Posterior cingulate gyrus (tissue), 11 donors: Measurements from ENCODE around the gene CCDC82.
"Not testable (repeated sequence)": the region's sequence is repeated elsewhere in the genome, so short reads cannot be mapped to it uniquely, and the experiment has no call there.

Source experiments
- DNase-seq, 10 donors: peaks; one replicate each; pipeline versions ENCODE4 v3.0.0 to v3.0.0-alpha.2; 2020 to 2021; ENCODE audit warnings: mixed read lengths in 3 of 10
- intact Hi-C: fragments of 100-400 bp; cut with DNase I; formaldehyde crosslinking; loops from one replicate; pipeline ENCODE4 v1.15.1; 2023

The CCDC82 gene

DNA sequence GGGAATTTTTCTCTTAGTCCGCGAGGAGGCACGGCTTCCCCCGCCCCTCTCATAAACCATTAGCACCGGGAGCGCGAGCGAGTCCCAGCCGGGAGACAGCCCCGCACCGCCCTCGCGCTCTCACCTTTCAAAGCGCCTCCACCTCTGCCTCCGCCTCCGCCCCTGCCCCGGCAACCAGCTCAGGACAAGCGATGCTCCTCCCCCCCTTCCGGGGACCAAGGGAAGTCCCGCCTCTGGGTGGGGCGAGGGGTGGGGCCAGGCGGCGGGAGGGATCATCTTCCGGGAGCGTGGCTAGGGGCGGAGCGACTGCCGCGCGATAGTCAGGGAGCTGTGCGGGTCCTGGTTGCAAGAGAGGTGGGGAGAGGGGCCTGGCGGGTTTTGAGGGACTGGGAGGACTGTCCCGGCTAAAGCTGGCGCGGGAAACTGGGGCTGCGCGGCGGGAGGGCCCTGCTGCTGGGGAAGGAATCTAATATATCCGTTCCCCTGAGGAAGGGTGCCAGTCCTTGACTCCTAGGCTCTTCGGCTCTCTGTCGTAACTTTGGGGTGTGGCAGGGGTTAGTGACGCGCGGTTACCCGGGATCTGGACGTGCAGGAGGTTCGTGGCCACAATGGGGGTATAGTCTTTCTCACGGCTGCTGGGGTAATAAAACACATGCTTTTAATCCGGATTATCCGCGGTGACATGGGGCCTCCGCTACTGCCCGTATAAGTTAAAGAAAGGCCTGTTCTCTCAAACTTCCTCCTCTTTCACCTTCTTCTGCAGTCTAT, at the start of gene CCDC82, which contains the start of gene JRKL:
TSS of gene CCDC82 (minus strand) at position 193 of the 768 bp plus-strand sequence. CDS start 5,165 bp downstream, outside the sequence.
TSS of gene JRKL (plus strand) at position 294 of the 768 bp plus-strand sequence. CDS start 637 bp downstream, outside the sequence.
- peak; percentile 91 to 99 (median 97) for DNase-seq
- intact Hi-C loops: loop anchor here (5.0 to 10.0 kb wide), 3 partner anchors 465 to 598 kb away; partner anchors contain the start of genes CEP57 and MTMR2

GRCh38 chr11:96432654-96433053, 42.9 kb upstream of the CCDC82 start:
- DNase-seq, intact Hi-C loops: not testable (repeated sequence)

GRCh38 chr11:96430668-96431067, 41.0 kb upstream of the CCDC82 start:
- DNase-seq: no peak
- intact Hi-C loops: no loop called here

GRCh38 chr11:96424693-96425092, 35.0 kb upstream of the CCDC82 start:
- no peak for DNase-seq
- intact Hi-C loops: loop anchor here (5.0 kb wide), 1 partner anchor 587 kb away; no protein-coding TSS in a partner anchor

- no peak for DNase-seq
- intact Hi-C loops: no loop called here
Measured at GRCh38 chr11:96413408-96413807, 23.7 kb upstream of the CCDC82 start.

DNA sequence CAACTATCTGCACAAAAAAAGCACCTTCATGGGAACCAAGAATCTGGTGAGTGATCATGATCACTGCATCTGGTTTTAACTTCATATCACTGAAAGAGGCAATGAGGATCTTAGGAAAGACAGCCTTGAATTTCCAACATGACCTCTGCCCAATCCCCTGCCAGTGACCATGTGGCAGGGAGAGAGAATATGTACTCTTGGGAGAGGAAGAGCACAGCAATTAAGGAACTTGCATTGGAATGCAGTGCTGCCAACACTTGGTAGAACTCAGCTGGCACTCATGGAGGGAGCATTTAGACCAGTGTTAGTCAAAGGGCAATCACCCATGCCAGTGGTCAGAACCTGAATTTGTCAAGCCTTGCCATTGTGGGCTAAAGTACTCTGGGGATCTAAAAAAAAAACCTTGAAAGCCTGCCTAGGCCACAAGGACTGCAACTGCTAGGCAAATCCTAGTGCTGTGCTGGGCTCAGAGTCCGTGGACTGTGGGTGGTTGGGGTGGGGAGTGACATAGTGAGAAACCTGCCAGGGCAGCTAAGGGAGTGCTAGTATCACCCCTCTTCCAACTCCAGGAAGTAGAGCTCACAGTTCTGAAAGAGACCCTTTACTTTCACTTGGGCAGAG, 23.2 kb upstream of the CCDC82 start:
- intact Hi-C loops: no loop called here
- no peak for DNase-seq

GRCh38 chr11:96411412-96411811, 21.7 kb upstream of the CCDC82 start:
- intact Hi-C loops, DNase-seq: not testable (repeated sequence)

DNA sequence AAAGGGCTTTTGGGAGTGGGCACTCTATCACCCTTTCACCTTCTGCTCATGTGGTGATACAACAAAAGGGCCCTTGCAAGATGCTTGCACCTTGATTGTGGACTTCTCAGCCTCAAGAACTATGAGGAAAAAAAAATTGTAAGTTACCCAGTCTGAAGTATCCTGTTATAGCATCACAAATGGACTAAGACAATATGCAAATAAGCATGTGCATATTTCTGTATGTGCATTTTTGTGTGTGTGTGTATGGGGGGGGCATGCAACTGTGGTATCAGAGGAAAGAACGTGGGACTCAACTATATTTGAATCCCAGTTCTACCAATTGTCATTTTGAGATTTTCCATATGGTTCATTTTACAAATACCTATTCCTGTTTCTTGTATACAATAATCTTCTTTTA, 11.0 kb upstream of the CCDC82 start:
- DNase-seq: no peak
- intact Hi-C loops: no loop called here

GRCh38 chr11:96397863-96398262, 8.2 kb upstream of the CCDC82 start:
- intact Hi-C loops: loop anchor here (10.0 kb wide), 1 partner anchor 473 kb away; the partner anchor contains the start of gene MTMR2
- no peak for DNase-seq

DNA sequence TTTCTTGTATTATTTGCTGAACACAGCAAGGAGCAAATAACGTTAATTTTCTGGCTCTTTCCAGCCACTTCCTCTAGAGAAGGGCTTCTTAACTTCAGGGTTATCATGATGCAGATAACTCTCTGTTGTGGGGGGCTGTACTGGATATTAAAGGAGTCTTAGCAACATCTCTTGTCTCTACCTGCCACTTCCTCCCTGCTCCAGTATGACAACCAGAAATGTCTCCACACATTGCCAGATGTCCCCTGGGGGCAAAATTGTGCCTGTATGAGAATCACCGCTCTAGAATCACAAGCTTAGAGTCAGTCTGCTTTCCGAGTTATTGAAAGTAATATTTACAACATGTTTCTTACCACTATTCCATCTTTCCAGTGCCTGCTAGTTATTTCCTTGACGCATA, 6.9 kb upstream of the CCDC82 start:
- DNase-seq: no peak
- intact Hi-C loops: loop anchor here (10.0 kb wide), 1 partner anchor 472 kb away; the partner anchor contains the start of gene MTMR2

DNA sequence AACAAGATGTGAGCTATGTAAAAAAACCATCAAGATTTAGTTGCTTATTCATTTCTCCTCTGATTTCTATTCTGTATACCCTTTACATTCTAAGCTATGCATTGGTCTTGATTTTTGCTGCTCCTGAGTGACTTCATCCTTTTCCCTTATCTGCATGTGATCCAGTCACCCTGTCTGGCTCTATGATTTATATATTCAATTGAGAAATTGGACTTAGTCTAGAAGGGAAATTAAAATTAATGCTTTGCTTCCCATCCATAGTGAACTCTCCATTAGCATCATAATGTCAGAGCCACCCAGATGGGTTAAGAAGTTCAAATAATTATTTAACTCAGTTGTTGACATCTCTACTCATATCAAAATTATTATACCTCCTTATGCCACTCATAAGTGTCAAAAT, 5.1 kb upstream of the CCDC82 start:
- intact Hi-C loops: loop anchor here (5.0 to 10.0 kb wide), 3 partner anchors 470 to 602 kb away; partner anchors contain the start of genes CEP57 and MTMR2
- DNase-seq: no peak

DNA sequence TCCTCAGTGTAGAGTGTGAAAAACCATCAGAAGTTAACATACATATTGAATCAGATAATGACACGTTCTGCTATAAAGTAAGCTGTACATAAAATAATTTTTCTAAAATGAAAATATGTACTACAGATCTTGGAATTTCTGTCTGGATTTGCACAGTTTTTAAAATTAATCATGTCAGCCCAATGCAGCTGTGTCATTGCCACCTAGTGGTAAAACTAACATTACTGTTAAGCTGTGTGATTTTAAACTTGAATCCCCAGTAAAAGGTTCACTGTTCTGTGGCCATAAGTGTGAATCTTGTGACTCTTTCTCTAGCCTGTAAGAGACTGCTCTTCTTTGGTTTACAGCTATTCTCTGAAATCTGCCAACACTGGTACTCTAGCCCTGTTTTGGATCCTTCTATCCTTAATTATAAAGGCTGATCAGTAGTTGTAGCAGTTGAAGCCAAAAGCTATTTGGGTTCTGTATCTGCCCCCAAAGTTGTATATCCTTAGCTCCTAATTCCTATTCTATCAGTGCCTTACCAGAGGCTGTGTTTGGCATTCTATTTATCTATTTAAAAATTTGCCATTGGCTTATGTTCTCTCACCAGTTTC, 4.1 kb upstream of the CCDC82 start:
- DNase-seq: no peak
- intact Hi-C loops: loop anchor here (5.0 to 10.0 kb wide), 3 partner anchors 469 to 602 kb away; partner anchors contain the start of genes CEP57 and MTMR2

- DNase-seq: no peak
- intact Hi-C loops: loop anchor here (5.0 to 10.0 kb wide), 3 partner anchors 467 to 600 kb away; partner anchors contain the start of genes CEP57 and MTMR2
Measured at GRCh38 chr11:96391698-96392307, 2.1 kb upstream of the CCDC82 start.

DNA sequence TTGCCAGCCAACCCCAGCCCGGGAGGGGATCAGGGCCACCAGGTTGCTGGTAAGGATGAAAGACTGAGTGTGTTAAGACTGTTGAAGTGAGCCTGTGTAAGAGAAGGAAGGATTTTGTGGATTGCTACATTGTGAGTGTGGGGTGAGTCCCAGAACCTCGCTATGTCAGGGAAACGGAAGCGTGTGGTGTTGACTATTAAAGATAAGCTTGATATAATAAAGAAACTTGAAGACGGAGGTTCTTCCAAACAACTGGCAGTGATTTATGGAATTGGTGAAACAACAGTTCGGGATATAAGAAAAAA, 728 bp upstream of the CCDC82 start:
- intact Hi-C loops: loop anchor here (5.0 to 10.0 kb wide), 3 partner anchors 466 to 598 kb away; partner anchors contain the start of genes CEP57 and MTMR2
- peak in 1 of 10 donors; percentile 47 for DNase-seq

GRCh38 chr11:96388891-96389719, 607 bp downstream of the CCDC82 start:
- DNase-seq: peak in 5 of 10 donors; percentile 10 to 84 (median 32)
- intact Hi-C loops: no loop called here

DNA sequence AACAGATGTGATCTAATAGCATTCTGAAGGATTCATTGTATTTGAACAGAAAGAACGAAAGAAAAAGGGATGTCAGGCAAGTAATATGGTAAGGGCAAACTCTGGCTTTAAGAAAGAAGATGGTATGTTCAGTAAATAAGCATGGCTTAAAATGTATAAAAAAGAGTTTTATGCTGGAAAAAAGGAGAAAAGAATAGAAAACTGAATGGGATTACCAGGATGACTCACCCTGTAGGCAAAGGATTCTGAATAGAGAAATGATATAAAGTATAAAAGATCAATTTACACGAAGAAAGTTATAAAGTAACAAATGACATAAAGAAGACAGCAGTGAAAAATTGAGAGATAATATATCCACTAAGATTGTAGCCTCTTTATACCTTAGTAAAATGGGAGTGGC, 4.5 kb downstream of the CCDC82 start:
- intact Hi-C loops: no loop called here
- DNase-seq: no peak

DNA sequence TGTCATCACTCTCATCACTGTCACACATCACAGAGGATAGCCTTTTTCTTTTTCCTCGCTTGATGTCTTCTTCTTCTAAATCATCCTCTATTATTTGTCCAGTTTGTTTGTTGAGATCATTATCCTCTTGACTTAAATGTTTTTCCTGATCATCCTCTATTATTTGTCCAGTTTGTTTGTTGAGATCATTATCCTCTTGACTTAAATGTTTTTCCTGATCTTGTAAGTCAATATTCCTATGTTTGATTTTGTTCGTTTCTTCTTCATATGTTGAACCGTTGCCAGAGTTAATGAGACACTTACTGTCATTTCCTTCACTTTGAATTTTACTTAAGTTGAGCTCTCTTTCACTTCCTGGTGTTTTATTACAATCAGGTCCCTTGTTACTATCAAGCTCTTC, 5.6 kb downstream of the CCDC82 start:
- no peak for DNase-seq
- intact Hi-C loops: no loop called here

GRCh38 chr11:96376796-96377195, 12.9 kb downstream of the CCDC82 start:
- DNase-seq: no peak
- intact Hi-C loops: no loop called here

DNA sequence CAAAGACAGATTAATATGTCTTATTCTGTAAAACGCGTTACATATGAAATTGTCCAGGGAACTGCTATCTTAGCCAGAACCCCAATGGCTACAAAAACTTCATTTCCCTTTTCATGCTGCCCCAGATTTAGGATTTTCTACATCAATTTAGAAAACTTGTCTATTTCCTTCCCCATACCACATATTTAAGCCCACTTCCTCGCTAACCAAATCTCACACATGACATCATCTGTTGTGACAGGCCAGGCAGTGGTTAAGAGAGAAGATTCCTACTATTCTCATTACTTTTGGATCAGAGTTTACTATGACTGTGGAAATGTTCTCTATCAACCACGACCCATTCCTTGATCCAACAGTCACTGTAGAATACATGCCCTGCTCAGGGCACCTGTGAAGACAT, 15.9 kb downstream of the CCDC82 start:
- no peak for DNase-seq
- intact Hi-C loops: no loop called here

DNA sequence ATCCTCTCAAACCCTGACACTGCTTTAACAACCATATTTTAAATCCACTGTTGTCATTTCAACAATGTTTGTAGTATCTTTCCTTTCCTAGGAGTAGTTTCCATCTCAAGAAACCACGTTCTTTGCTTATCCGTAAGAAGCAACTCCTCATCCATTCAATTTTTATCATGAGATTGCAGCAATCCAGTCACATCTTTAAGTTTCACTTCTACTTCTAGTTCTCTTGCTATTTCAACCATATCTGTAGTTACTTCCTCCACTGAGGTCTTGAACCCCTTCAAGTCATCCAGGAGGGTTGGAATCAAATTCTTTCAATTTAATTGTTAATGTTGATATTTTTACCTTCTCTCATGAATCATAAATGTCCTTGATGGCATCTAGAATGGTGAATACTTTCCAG, 22.4 kb downstream of the CCDC82 start:
- intact Hi-C loops: no loop called here
- no peak for DNase-seq
